CD4-positive, CD25-positive, alpha-beta regulatory T cell (primary cell): ENCODE measurements around the gene KLHL3. TPM values are rescaled to one million over a fixed set of nuclear protein-coding genes. Genes with fewer than 3 reads are reported as not detected.

Source experiments
- ATAC-seq, 2 donors: fragments of 150-1000 bp; cut with Tn5 transposase; one replicate each; pipeline ENCODE4 v1.10.0; 2021; ENCODE audit warnings: low read depth in 2 of 2, moderate number of reproducible peaks in 2 of 2, moderate library complexity in 1 of 2
- DNase-seq, 3 donors: peaks; one replicate each; pipeline versions ENCODE4 v3.0.0 to v3.0.0-alpha.2; 2012 to 2022; ENCODE audit warnings: mixed read lengths in 1 of 3
- H3K27ac ChIP-seq: one replicate; pipeline ENCODE4 v1.7.0; 2013; ENCODE audit warnings: mild to moderate bottlenecking, low read length; ENCODE audit not compliant: insufficient read depth, poor library complexity, severe bottlenecking
- H3K27me3 ChIP-seq: one replicate; pipeline ENCODE4 v1.7.0; 2013; ENCODE audit warnings: low read length; ENCODE audit not compliant: control insufficient read depth, insufficient read depth
- H3K36me3 ChIP-seq: one replicate; pipeline ENCODE4 v1.7.0; 2013; ENCODE audit warnings: mild to moderate bottlenecking, low read length, moderate library complexity; ENCODE audit not compliant: control insufficient read depth, insufficient read depth
- H3K4me1 ChIP-seq: 2 replicates; pipeline ENCODE4 v1.7.0; 2013; ENCODE audit warnings: mild to moderate bottlenecking, low read length; ENCODE audit not compliant: insufficient read depth, control insufficient read depth, poor library complexity, severe bottlenecking
- H3K4me3 ChIP-seq: one replicate; pipeline ENCODE4 v1.7.0; 2013; ENCODE audit warnings: low read depth, mild to moderate bottlenecking, low read length, moderate library complexity
- H3K9me3 ChIP-seq, 2 experiments: 1 replicate in 1 of 2; 2 replicates in 1 of 2; pipeline ENCODE4 v1.7.0; 2013; ENCODE audit warnings: low read length in 2 of 2, mild to moderate bottlenecking in 1 of 2, moderate library complexity in 1 of 2; ENCODE audit not compliant: control insufficient read depth in 2 of 2
- H3K27ac Mint-ChIP-seq, 3 donors: one replicate each; pipeline ENCODE4 v1.8.0; 2020 to 2022; ENCODE audit warnings: mild to moderate bottlenecking in 3 of 3, mixed read lengths in 3 of 3, moderate library complexity in 2 of 3
- H3K27me3 Mint-ChIP-seq: one replicate; pipeline ENCODE4 v1.8.0; 2022; ENCODE audit warnings: mild to moderate bottlenecking, mixed read lengths
- H3K36me3 Mint-ChIP-seq: one replicate; pipeline ENCODE4 v1.8.0; 2020; ENCODE audit warnings: mixed read lengths
- H3K4me1 Mint-ChIP-seq, 4 donors: one replicate each; pipeline ENCODE4 v1.8.0; 2020 to 2022; ENCODE audit warnings: mixed read lengths in 4 of 4, mild to moderate bottlenecking in 1 of 4
- H3K4me3 Mint-ChIP-seq, 4 donors: one replicate each; pipeline ENCODE4 v1.8.0; 2020 to 2022; ENCODE audit warnings: mild to moderate bottlenecking in 4 of 4, mixed read lengths in 4 of 4, moderate library complexity in 3 of 4
- H3K9me3 Mint-ChIP-seq, 7 donors: one replicate each; pipeline ENCODE4 v1.8.0; 2020 to 2022; ENCODE audit warnings: mixed read lengths in 7 of 7, mild to moderate bottlenecking in 3 of 7, moderate library complexity in 2 of 7
- polyA plus RNA-seq, 4 donors: library from polyadenylated mRNA; unstranded; fragments of 300-500 nt; fragmentation: Illumina TruSeq; gene quantifications; one replicate each; pipeline ENCODE4 v1.2.3, GENCODE V29; 2021
- total RNA-seq: library from RNA; stranded (reverse); gene quantifications from one replicate; pipeline ENCODE4 v1.2.3, GENCODE V29; 2022

Gene KLHL3
- total and polyA plus RNA-seq, 5 donors from 2014 or later = 2.8 to 24.4 (median 5.7) TPM

GRCh38 chr5:137604348-137605095 is 131.4 kb downstream of the KLHL3 start:
- Mint-ChIP-seq H3K27me3 (peaks cover 27% of the 10 kb centered on the region), H3K36me3 (no peaks in the 10 kb centered on the region), H3K4me1 (no peaks in the 10 kb centered on the region), H3K4me3 (no peak overlapping the region), H3K27ac (no peak overlapping the region), H3K9me3 (peaks cover 0 to 1% (median 0%) of the 10 kb centered on the region in 7 donors)
- DNase-seq (no peak), ATAC-seq (no peak)
- H3K4me1 ChIP-seq = no peaks in the 10 kb centered on the region
- no peaks in the 10 kb centered on the region for H3K9me3 ChIP-seq
- H3K27me3 ChIP-seq = peaks cover 6% of the 10 kb centered on the region
- no peaks in the 10 kb centered on the region for H3K36me3 ChIP-seq
- no peak overlapping the region for H3K4me3 ChIP-seq
- H3K27ac ChIP-seq = no peak overlapping the region

- Mint-ChIP-seq H3K4me3 (no peak overlapping the region), H3K4me1 (no peaks in the 10 kb centered on the region), H3K36me3 (no peaks in the 10 kb centered on the region), H3K27ac (no peak overlapping the region), H3K9me3 (peaks cover 0 to 2% (median 0%) of the 10 kb centered on the region in 7 donors), H3K27me3 (peaks cover 34% of the 10 kb centered on the region)
- Histone ChIP-seq H3K4me1 (no peaks in the 10 kb centered on the region), H3K4me3 (no peak overlapping the region), H3K36me3 (no peaks in the 10 kb centered on the region), H3K27me3 (peaks cover 6% of the 10 kb centered on the region), H3K9me3 (no peaks in the 10 kb centered on the region), H3K27ac (no peak overlapping the region)
- no peak for ATAC-seq
- DNase-seq = no peak
Observed at GRCh38 chr5:137603891-137604290, 132.0 kb downstream of the KLHL3 start.

GRCh38 chr5:137603356-137603755 is 132.5 kb downstream of the KLHL3 start:
- H3K27me3 Mint-ChIP-seq = peaks cover 39% of the 10 kb centered on the region
- H3K9me3 Mint-ChIP-seq = peaks cover 0 to 2% (median 0%) of the 10 kb centered on the region in 7 donors
- H3K36me3 Mint-ChIP-seq = no peaks in the 10 kb centered on the region

GRCh38 chr5:137602721-137603273 is 133.1 kb downstream of the KLHL3 start:
- DNase-seq = no peak
- no peak for ATAC-seq
- Mint-ChIP-seq H3K9me3 (peaks cover 0 to 2% (median 0%) of the 10 kb centered on the region in 7 donors), H3K27ac (no peak overlapping the region), H3K36me3 (no peaks in the 10 kb centered on the region), H3K4me1 (no peaks in the 10 kb centered on the region), H3K4me3 (no peak overlapping the region), H3K27me3 (peaks cover 41% of the 10 kb centered on the region)
- H3K27me3 ChIP-seq = peaks cover 6% of the 10 kb centered on the region
- H3K4me3 ChIP-seq = no peak overlapping the region
- H3K4me1 ChIP-seq = no peaks in the 10 kb centered on the region
- no peaks in the 10 kb centered on the region for H3K9me3 ChIP-seq
- no peak overlapping the region for H3K27ac ChIP-seq
- no peaks in the 10 kb centered on the region for H3K36me3 ChIP-seq

More at GRCh38 chr5:137603356-137603755, 132.5 kb downstream of the KLHL3 start:
- Mint-ChIP-seq H3K4me1 (no peaks in the 10 kb centered on the region), H3K27ac (no peak overlapping the region), H3K4me3 (no peak overlapping the region)
- peaks cover 6% of the 10 kb centered on the region for H3K27me3 ChIP-seq
- ATAC-seq (no peak), DNase-seq (no peak)
- no peak overlapping the region for H3K4me3 ChIP-seq
- no peak overlapping the region for H3K27ac ChIP-seq
- H3K4me1 ChIP-seq = no peaks in the 10 kb centered on the region
- no peaks in the 10 kb centered on the region for H3K9me3 ChIP-seq
- H3K36me3 ChIP-seq = no peaks in the 10 kb centered on the region

- H3K27ac ChIP-seq = no peak overlapping the region
- no peak overlapping the region for H3K4me3 Mint-ChIP-seq
Observed at GRCh38 chr5:137600721-137601360, 135.0 kb downstream of the KLHL3 start.

GRCh38 chr5:137599457-137599856 is 136.4 kb downstream of the KLHL3 start:
- Histone ChIP-seq H3K9me3 (no peaks in the 10 kb centered on the region), H3K4me3 (no peak overlapping the region), H3K4me1 (no peaks in the 10 kb centered on the region), H3K27me3 (peaks cover 6% of the 10 kb centered on the region), H3K36me3 (no peaks in the 10 kb centered on the region), H3K27ac (no peak overlapping the region)
- peaks cover 30% of the 10 kb centered on the region for H3K27me3 Mint-ChIP-seq
- DNase-seq = no peak
- H3K36me3 Mint-ChIP-seq = no peaks in the 10 kb centered on the region
- H3K27ac Mint-ChIP-seq = no peak overlapping the region
- no peak for ATAC-seq
- no peaks in the 10 kb centered on the region for H3K4me1 Mint-ChIP-seq
- peaks cover 0 to 1% (median 0%) of the 10 kb centered on the region in 7 donors for H3K9me3 Mint-ChIP-seq
- no peak overlapping the region for H3K4me3 Mint-ChIP-seq

More at GRCh38 chr5:137600721-137601360, 135.0 kb downstream of the KLHL3 start:
- no peak for DNase-seq
- Histone ChIP-seq H3K4me3 (no peak overlapping the region), H3K9me3 (no peaks in the 10 kb centered on the region), H3K4me1 (no peaks in the 10 kb centered on the region), H3K36me3 (no peaks in the 10 kb centered on the region), H3K27me3 (peaks cover 6% of the 10 kb centered on the region)
- no peaks in the 10 kb centered on the region for H3K4me1 Mint-ChIP-seq
- H3K9me3 Mint-ChIP-seq = peaks cover 0 to 2% (median 0%) of the 10 kb centered on the region in 7 donors
- no peak overlapping the region for H3K27ac Mint-ChIP-seq
- no peaks in the 10 kb centered on the region for H3K36me3 Mint-ChIP-seq
- peaks cover 39% of the 10 kb centered on the region for H3K27me3 Mint-ChIP-seq
- ATAC-seq = no peak

- no peak for DNase-seq
- Mint-ChIP-seq H3K36me3 (no peaks in the 10 kb centered on the region), H3K9me3 (peaks cover 0 to 3% (median 0%) of the 10 kb centered on the region in 7 donors), H3K4me1 (no peaks in the 10 kb centered on the region), H3K27me3 (peaks cover 30% of the 10 kb centered on the region), H3K4me3 (no peak overlapping the region), H3K27ac (no peak overlapping the region)
- Histone ChIP-seq H3K36me3 (no peaks in the 10 kb centered on the region), H3K27me3 (peaks cover 8% of the 10 kb centered on the region), H3K9me3 (no peaks in the 10 kb centered on the region), H3K27ac (no peak overlapping the region), H3K4me3 (no peak overlapping the region), H3K4me1 (no peaks in the 10 kb centered on the region)
- no peak for ATAC-seq
Observed at GRCh38 chr5:137598399-137598798, 137.5 kb downstream of the KLHL3 start.
